HepG2 (cell line): ENCODE results near the gene KRTDAP.

Experiments used
- ARHGAP35 ChIP-seq: sonication (generic); formaldehyde crosslinking; IDR thresholded peaks from 2 replicates; pipeline ENCODE4 v1.9.0; 2022; ENCODE audit warnings: mild to moderate bottlenecking, inconsistent platforms, moderate library complexity, missing genetic modification reagents, borderline replicate concordance
- CREB1 ChIP-seq, 2 experiments: fragments of 450-650 bp in 1 of 2; IDR thresholded peaks; 2 replicates each; pipeline ENCODE4 v1.6.1; 2016 to 2017; ENCODE audit warnings: control low read depth in 1 of 2, mild to moderate bottlenecking in 1 of 2, missing compliant biosample characterization in 1 of 2, missing genetic modification characterization in 1 of 2
- MXI1 ChIP-seq: IDR thresholded peaks from 3 replicates; pipeline ENCODE4 v1.6.1; 2012; ENCODE audit warnings: low read depth, low read length, inconsistent platforms, borderline replicate concordance
- NFIC ChIP-seq: IDR thresholded peaks from 2 replicates; pipeline ENCODE4 v1.6.1; 2012; ENCODE audit warnings: mild to moderate bottlenecking, low read length, inconsistent platforms
- POLR2AphosphoS2 ChIP-seq: IDR thresholded peaks from 2 replicates; pipeline ENCODE4 v1.6.1; 2011; ENCODE audit warnings: low read depth, low read length, improper control_type of control experiment
- ZBTB1 ChIP-seq: sonication (generic); formaldehyde crosslinking; IDR thresholded peaks from 2 replicates; pipeline ENCODE4 v1.4.0; 2020; ENCODE audit warnings: missing genetic modification reagents, borderline replicate concordance
- ZNF274 ChIP-seq: sonication (generic); formaldehyde crosslinking; IDR thresholded peaks from 2 replicates; pipeline ENCODE4 v1.5.1; 2020; ENCODE audit warnings: mild to moderate bottlenecking, missing genetic modification reagents
- TF ChIP-seq, protein P1 (sequence below): IDR thresholded peaks from 2 replicates; pipeline ENCODE4 v1.6.1; 2012; ENCODE audit warnings: inconsistent platforms
- TF ChIP-seq, protein P2 (sequence below), 2 experiments: IDR thresholded peaks; 2 replicates each; pipeline ENCODE4 v1.6.1; 2011 to 2012; ENCODE audit warnings: low read length in 2 of 2, borderline replicate concordance in 1 of 2, low read depth in 1 of 2, mild to moderate bottlenecking in 1 of 2, moderate library complexity in 1 of 2
- TF ChIP-seq, protein P3 (sequence below): sonication (generic); formaldehyde crosslinking; IDR thresholded peaks from 2 replicates; pipeline ENCODE4 v1.5.0; 2020; ENCODE audit warnings: mild to moderate bottlenecking, missing genetic modification reagents, moderate library complexity
- TF ChIP-seq, protein P4 (sequence below): sonication (generic); formaldehyde crosslinking; IDR thresholded peaks from 2 replicates; pipeline ENCODE4 v1.4.0; 2020; ENCODE audit warnings: missing genetic modification reagents
- TF ChIP-seq, protein P5 (sequence below): sonication (generic); formaldehyde crosslinking; IDR thresholded peaks from 2 replicates; pipeline ENCODE4 v1.4.0; 2020; ENCODE audit warnings: mild to moderate bottlenecking, missing genetic modification reagents

DNA sequence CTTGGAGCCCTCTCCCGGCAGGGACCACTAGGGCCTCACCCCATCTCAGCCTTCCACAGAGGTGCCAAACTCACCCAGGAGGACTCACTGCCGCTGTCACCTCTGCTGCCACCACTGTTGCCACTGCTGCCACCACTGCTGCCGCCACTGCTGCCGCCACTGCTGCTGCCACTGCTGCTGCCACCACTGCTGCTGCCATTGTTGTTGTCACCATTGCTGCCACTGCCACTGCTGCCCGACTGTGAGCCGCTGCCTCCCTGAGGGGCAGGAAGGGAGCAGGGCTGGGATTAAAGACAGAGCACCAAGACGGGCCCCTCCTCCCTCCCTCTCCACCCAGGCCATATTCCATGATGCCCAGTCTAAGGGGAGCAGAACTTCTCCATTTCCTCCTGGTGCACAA, 21.1 kb upstream of the KRTDAP start:
- TF ChIP-seq, protein P1, sequence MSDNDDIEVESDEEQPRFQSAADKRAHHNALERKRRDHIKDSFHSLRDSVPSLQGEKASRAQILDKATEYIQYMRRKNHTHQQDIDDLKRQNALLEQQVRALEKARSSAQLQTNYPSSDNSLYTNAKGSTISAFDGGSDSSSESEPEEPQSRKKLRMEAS, result no peak
- TF ChIP-seq, protein P2, sequence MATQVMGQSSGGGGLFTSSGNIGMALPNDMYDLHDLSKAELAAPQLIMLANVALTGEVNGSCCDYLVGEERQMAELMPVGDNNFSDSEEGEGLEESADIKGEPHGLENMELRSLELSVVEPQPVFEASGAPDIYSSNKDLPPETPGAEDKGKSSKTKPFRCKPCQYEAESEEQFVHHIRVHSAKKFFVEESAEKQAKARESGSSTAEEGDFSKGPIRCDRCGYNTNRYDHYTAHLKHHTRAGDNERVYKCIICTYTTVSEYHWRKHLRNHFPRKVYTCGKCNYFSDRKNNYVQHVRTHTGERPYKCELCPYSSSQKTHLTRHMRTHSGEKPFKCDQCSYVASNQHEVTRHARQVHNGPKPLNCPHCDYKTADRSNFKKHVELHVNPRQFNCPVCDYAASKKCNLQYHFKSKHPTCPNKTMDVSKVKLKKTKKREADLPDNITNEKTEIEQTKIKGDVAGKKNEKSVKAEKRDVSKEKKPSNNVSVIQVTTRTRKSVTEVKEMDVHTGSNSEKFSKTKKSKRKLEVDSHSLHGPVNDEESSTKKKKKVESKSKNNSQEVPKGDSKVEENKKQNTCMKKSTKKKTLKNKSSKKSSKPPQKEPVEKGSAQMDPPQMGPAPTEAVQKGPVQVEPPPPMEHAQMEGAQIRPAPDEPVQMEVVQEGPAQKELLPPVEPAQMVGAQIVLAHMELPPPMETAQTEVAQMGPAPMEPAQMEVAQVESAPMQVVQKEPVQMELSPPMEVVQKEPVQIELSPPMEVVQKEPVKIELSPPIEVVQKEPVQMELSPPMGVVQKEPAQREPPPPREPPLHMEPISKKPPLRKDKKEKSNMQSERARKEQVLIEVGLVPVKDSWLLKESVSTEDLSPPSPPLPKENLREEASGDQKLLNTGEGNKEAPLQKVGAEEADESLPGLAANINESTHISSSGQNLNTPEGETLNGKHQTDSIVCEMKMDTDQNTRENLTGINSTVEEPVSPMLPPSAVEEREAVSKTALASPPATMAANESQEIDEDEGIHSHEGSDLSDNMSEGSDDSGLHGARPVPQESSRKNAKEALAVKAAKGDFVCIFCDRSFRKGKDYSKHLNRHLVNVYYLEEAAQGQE (IDR thresholded peaks at IDR 0.05; ENCODE audit: borderline replicate concordance in 1 of 2, low read depth in 1 of 2, low read length in 2 of 2), result no peak
- TF ChIP-seq ZBTB1 (CRISPR knock-in tag) (no peak), NFIC (no peak), POLR2AphosphoS2 (no peak), ARHGAP35 (CRISPR knock-in tag) (no peak), MXI1 (no peak), ZNF274 (CRISPR knock-in tag) (no peak), CREB1 (IDR thresholded peaks at IDR 0.05) (no peak), CREB1 (CRISPR knock-in tag; IDR thresholded peaks at IDR 0.05) (no peak)
- TF ChIP-seq, protein P3, sequence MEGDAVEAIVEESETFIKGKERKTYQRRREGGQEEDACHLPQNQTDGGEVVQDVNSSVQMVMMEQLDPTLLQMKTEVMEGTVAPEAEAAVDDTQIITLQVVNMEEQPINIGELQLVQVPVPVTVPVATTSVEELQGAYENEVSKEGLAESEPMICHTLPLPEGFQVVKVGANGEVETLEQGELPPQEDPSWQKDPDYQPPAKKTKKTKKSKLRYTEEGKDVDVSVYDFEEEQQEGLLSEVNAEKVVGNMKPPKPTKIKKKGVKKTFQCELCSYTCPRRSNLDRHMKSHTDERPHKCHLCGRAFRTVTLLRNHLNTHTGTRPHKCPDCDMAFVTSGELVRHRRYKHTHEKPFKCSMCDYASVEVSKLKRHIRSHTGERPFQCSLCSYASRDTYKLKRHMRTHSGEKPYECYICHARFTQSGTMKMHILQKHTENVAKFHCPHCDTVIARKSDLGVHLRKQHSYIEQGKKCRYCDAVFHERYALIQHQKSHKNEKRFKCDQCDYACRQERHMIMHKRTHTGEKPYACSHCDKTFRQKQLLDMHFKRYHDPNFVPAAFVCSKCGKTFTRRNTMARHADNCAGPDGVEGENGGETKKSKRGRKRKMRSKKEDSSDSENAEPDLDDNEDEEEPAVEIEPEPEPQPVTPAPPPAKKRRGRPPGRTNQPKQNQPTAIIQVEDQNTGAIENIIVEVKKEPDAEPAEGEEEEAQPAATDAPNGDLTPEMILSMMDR, result no peak
- TF ChIP-seq, protein P4, sequence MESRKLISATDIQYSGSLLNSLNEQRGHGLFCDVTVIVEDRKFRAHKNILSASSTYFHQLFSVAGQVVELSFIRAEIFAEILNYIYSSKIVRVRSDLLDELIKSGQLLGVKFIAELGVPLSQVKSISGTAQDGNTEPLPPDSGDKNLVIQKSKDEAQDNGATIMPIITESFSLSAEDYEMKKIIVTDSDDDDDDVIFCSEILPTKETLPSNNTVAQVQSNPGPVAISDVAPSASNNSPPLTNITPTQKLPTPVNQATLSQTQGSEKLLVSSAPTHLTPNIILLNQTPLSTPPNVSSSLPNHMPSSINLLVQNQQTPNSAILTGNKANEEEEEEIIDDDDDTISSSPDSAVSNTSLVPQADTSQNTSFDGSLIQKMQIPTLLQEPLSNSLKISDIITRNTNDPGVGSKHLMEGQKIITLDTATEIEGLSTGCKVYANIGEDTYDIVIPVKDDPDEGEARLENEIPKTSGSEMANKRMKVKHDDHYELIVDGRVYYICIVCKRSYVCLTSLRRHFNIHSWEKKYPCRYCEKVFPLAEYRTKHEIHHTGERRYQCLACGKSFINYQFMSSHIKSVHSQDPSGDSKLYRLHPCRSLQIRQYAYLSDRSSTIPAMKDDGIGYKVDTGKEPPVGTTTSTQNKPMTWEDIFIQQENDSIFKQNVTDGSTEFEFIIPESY (CRISPR knock-in tag), result no peak
- TF ChIP-seq, protein P5, sequence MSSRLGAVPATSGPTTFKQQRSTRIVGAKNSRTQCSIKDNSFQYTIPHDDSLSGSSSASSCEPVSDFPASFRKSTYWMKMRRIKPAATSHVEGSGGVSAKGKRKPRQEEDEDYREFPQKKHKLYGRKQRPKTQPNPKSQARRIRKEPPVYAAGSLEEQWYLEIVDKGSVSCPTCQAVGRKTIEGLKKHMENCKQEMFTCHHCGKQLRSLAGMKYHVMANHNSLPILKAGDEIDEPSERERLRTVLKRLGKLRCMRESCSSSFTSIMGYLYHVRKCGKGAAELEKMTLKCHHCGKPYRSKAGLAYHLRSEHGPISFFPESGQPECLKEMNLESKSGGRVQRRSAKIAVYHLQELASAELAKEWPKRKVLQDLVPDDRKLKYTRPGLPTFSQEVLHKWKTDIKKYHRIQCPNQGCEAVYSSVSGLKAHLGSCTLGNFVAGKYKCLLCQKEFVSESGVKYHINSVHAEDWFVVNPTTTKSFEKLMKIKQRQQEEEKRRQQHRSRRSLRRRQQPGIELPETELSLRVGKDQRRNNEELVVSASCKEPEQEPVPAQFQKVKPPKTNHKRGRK (CRISPR knock-in tag), result no peak
